Hepatic stellate cell (primary cell): ENCODE measurements around the gene ZNF556.
"Not testable (repeated sequence)": the region's sequence is repeated elsewhere in the genome, so short reads cannot be mapped to it uniquely, and the experiment has no call there.

Source experiments
- DNase-seq: peaks from one replicate; pipeline ENCODE4 v3.0.0; 2011; ENCODE audit warnings: low spot score

ZNF556 gene

GRCh38 chr19:2853015-2853606, 14.0 kb upstream of the ZNF556 start:
- no peak for DNase-seq

GRCh38 chr19:2854849-2855248, 12.3 kb upstream of the ZNF556 start:
- no peak for DNase-seq

- no peak for DNase-seq
Measured at GRCh38 chr19:2856457-2857050, 10.6 kb upstream of the ZNF556 start.

GRCh38 chr19:2858864-2859263, 8.3 kb upstream of the ZNF556 start:
- DNase-seq = no peak

GRCh38 chr19:2863816-2864215, 3.3 kb upstream of the ZNF556 start:
- no peak for DNase-seq

GRCh38 chr19:2865334-2866100, 1.6 kb upstream of the ZNF556 start:
- DNase-seq = no peak

- DNase-seq = no peak
Measured at GRCh38 chr19:2866495-2867024, 575 bp upstream of the ZNF556 start.

GRCh38 chr19:2869618-2870017, 2.5 kb downstream of the ZNF556 start:
- no peak for DNase-seq

GRCh38 chr19:2872175-2872574, 5.0 kb downstream of the ZNF556 start:
- not testable (repeated sequence) for DNase-seq

- DNase-seq = no peak
Measured at GRCh38 chr19:2877398-2878331, 10.5 kb downstream of the ZNF556 start.

GRCh38 chr19:2883686-2884439, 16.7 kb downstream of the ZNF556 start:
- no peak for DNase-seq

GRCh38 chr19:2885736-2886135, 18.6 kb downstream of the ZNF556 start:
- no peak for DNase-seq

- peak; percentile 72 for DNase-seq
Measured at GRCh38 chr19:2887391-2887914, 20.3 kb downstream of the ZNF556 start.

- no peak for DNase-seq
Measured at GRCh38 chr19:2888731-2889224, 21.6 kb downstream of the ZNF556 start.

- DNase-seq = not testable (repeated sequence)
Measured at GRCh38 chr19:2890531-2890930, 23.4 kb downstream of the ZNF556 start.

- no peak for DNase-seq
Measured at GRCh38 chr19:2896694-2897093, 29.6 kb downstream of the ZNF556 start.

GRCh38 chr19:2900296-2901252, 33.4 kb downstream of the ZNF556 start, which contains the start of gene ZNF57:
TSS of gene ZNF57 (plus strand) at chr19:2900928. CDS start at chr19:2901046, 118 bp downstream.
- peak; percentile 100 for DNase-seq

GRCh38 chr19:2902590-2903218, 35.6 kb downstream of the ZNF556 start:
- no peak for DNase-seq

GRCh38 chr19:2903326-2903725, 36.2 kb downstream of the ZNF556 start:
- DNase-seq = not testable (repeated sequence)
